ENCODE measurements around the gene DNAJC1. TPM values are rescaled to one million over a fixed set of nuclear protein-coding genes. Genes with fewer than 3 reads are reported as not detected.

DNAJC1 gene
- total and polyA plus RNA-seq, 2 of the 4 experiments (the other 2 are of a cell fraction): 12.7 to 13.3 TPM

GRCh38 chr10:21943633-21944265, 59.8 kb downstream of the DNAJC1 start:
- Histone ChIP-seq H2BK15ac (ENCODE audit: low read depth, low read length) (no peak overlapping the region), H4K20me1 (ENCODE audit: insufficient read depth, low read length) (no peaks in the 10 kb centered on the region), H2BK120ac (ENCODE audit: low read depth, low read length) (no peak overlapping the region), H4K8ac (ENCODE audit: low read depth in 2 of 2, low read length in 2 of 2) (no peak overlapping the region; a peak in 1 of 4 replicates), H4K5ac (ENCODE audit: low read depth, low read length) (no peak overlapping the region; the same call in 1 of the 2 replicates), H3K18ac (ENCODE audit: low read depth, low read length) (no peak overlapping the region; the same call in 1 of the 2 replicates), H3K4ac (ENCODE audit: low read depth, low read length) (no peak overlapping the region), H3K36me3 (ENCODE audit: control insufficient read depth, insufficient read depth, low read length) (no peaks in the 10 kb centered on the region), H3K27ac (ENCODE audit: insufficient read depth, low read length) (no peak overlapping the region), H3K14ac (replicated peaks; ENCODE audit: low read depth, low read length) (no peak overlapping the region), H3K27me3 (ENCODE audit: control insufficient read depth, insufficient read depth, low read length) (no peaks in the 10 kb centered on the region), H3K56ac (ENCODE audit: extremely low read depth, insufficient read depth, low read length) (no peak overlapping the region), H2BK20ac (ENCODE audit: low read depth, low read length) (no peak overlapping the region), H2AK9ac (replicated peaks; ENCODE audit: low read depth, low read length, poor library complexity) (no peak overlapping the region), H3K4me3 (ENCODE audit: insufficient read depth, low read depth, low read length) (no peak overlapping the region), H3K9me3 (ENCODE audit: control insufficient read depth, insufficient read depth, low read length) (no peaks in the 10 kb centered on the region), H2AK5ac (ENCODE audit: low read depth, low read length) (no peak overlapping the region), H2BK5ac (ENCODE audit: low read depth, low read length, poor library complexity, severe bottlenecking) (no peak overlapping the region), H3K79me1 (ENCODE audit: low read depth in 1 of 2, low read length in 2 of 2) (peaks cover 5 to 11% of the 10 kb centered on the region in 2 experiments; a peak in 3 of 4 replicates), H3K9ac (ENCODE audit: low read depth, low read length) (no peak overlapping the region), H4K91ac (ENCODE audit: insufficient read depth, low read depth, low read length) (no peak overlapping the region), H3K4me2 (ENCODE audit: low read depth, low read length) (no peak overlapping the region), H3K9me1 (ENCODE audit: insufficient read depth, low read length) (no peaks in the 10 kb centered on the region), H3K23ac (ENCODE audit: low read depth, low read length) (no peak overlapping the region), H2AFZ (replicated peaks; ENCODE audit: low read length, poor library complexity) (no peak overlapping the region), H3K4me1 (ENCODE audit: control insufficient read depth, insufficient read depth, low read length) (no peaks in the 10 kb centered on the region; the same call in 1 of the 2 replicates)
- intact Hi-C loops (cut with micrococcal nuclease): loop anchor here (5.0 kb wide), 1 partner anchor 296 kb away; no protein-coding TSS in a partner anchor
- CTCF ChIA-PET: interaction anchor here (0.6 to 0.7 kb wide), 3 partner anchors 10 to 373 kb away, joined by 3 to 4 read pairs (median 4); no protein-coding TSS in a partner anchor
- BruUV-seq (replicated peaks): no TSS peak
- no CpG with 5 or more reads among the region's 2 CpGs for WGBS, 2 experiments (ENCODE audit: extremely low coverage in 2 of 2, insufficient read length in 1 of 2)
- DNase-seq (no peak), ATAC-seq (ENCODE audit: low read depth) (no peak)
- no peak for TF ChIP-seq ELK1 (IDR thresholded peaks at IDR 0.05; ENCODE audit: borderline replicate concordance, low read depth, low read length)
- TF ChIP-seq BHLHE40 (IDR thresholded peaks at IDR 0.05; ENCODE audit: low read depth, low read length): no peak
- TF ChIP-seq USF2 (IDR thresholded peaks at IDR 0.05; ENCODE audit: low read depth, low read length): no peak
- TF ChIP-seq RFX5 (IDR thresholded peaks at IDR 0.05; ENCODE audit: low read depth, low read length): no peak
- no peak for TF ChIP-seq MAZ (IDR thresholded peaks at IDR 0.05; ENCODE audit: borderline replicate concordance, low read depth, low read length)
- TF ChIP-seq MAFK (IDR thresholded peaks at IDR 0.05; ENCODE audit: low read depth, low read length): peak; percentile 57; the same call in 1 of the 2 replicates
- TF ChIP-seq CHD1 (IDR thresholded peaks at IDR 0.05; ENCODE audit: low read depth, low read length): no peak
- in situ Hi-C loops (cut with MboI; ENCODE audit: low sequenced_read_pairs): loop anchor here (10.0 kb wide), 2 partner anchors 449 to 659 kb away; no protein-coding TSS in a partner anchor
- dilution Hi-C loops (cut with HindIII; ENCODE audit: low sequenced_read_pairs, unreplicated experiment): no loop called here
- POLR2A ChIA-PET (ENCODE audit: unreplicated experiment): no interaction called here

Data from IMR-90 (cell line).